ENCODE measurements around the gene PRDM4.

Gene PRDM4

GRCh38 chr12:107780298-107780697 is 19.4 kb upstream of the PRDM4 start:
- H3K4me1 ChIP-seq (ENCODE audit: control insufficient read depth, insufficient read depth, low read length), result no peaks in the 10 kb centered on the region
- no peak for TF ChIP-seq PRDM2 (tag by site-specific recombination; IDR thresholded peaks at IDR 0.05; ENCODE audit: borderline replicate concordance)
- no peak for TF ChIP-seq ZBTB48 (tag by site-specific recombination; IDR thresholded peaks at IDR 0.05)
- no peak for TF ChIP-seq ZBTB11 (tag by site-specific recombination; conservative IDR thresholded peaks at IDR 0.05; ENCODE audit: low read depth)
- no peak for TF ChIP-seq ZNF114 (tag by site-specific recombination; IDR thresholded peaks at IDR 0.05)
- TF ChIP-seq ZNF549 (tag by site-specific recombination; IDR thresholded peaks at IDR 0.05), result no peak
- no peak for TF ChIP-seq ZNF830 (tag by site-specific recombination; IDR thresholded peaks at IDR 0.05; ENCODE audit: low read depth)
- no peak for TF ChIP-seq ZNF707 (tag by site-specific recombination; IDR thresholded peaks at IDR 0.05)
- no peak for TF ChIP-seq ZSCAN4 (tag by site-specific recombination; IDR thresholded peaks at IDR 0.05)
- TF ChIP-seq ZNF350 (tag by site-specific recombination; IDR thresholded peaks at IDR 0.05), result no peak
- no peak for TF ChIP-seq ZNF449 (tag by site-specific recombination; IDR thresholded peaks at IDR 0.05)
- no peak for TF ChIP-seq ZFP69B (tag by site-specific recombination; IDR thresholded peaks at IDR 0.05)
- TF ChIP-seq YY2 (tag by site-specific recombination; IDR thresholded peaks at IDR 0.05), result no peak
- TF ChIP-seq MZF1 (tag by site-specific recombination; IDR thresholded peaks at IDR 0.05; ENCODE audit: borderline replicate concordance), result no peak
- no peak overlapping the region for H3K27ac ChIP-seq (ENCODE audit: extremely low read depth, low read depth, low read length)
- CTCF ChIA-PET, result no interaction called here
- no peaks in the 10 kb centered on the region for H3K36me3 ChIP-seq (ENCODE audit: control insufficient read depth in 2 of 2, insufficient read depth in 1 of 2, low read length in 2 of 2)
- POLR2A ChIA-PET, result no interaction called here
- H3K4me3 ChIP-seq (ENCODE audit: low read depth, low read length), result no peak overlapping the region
- no peaks in the 10 kb centered on the region for H3K9me3 ChIP-seq (ENCODE audit: control insufficient read depth, insufficient read depth, low read depth, low read length)

All from HEK293 (cell line).